Stimulated activated CD4-positive, alpha-beta T cell treated with anti-CD3 and anti-CD28 coated beads, Interleukin-2, amount 100 ng/mL, for 48 hours (primary cell): ENCODE results near the gene ADH5.
"Not testable (repeated sequence)": the region's sequence is repeated elsewhere in the genome, so short reads cannot be mapped to it uniquely, and the experiment has no call there.

ENCODE experiments used
- DNase-seq, 2 donors: peaks; one replicate each; pipeline ENCODE4 v3.0.0-alpha.2; 2020

ADH5 gene

DNA sequence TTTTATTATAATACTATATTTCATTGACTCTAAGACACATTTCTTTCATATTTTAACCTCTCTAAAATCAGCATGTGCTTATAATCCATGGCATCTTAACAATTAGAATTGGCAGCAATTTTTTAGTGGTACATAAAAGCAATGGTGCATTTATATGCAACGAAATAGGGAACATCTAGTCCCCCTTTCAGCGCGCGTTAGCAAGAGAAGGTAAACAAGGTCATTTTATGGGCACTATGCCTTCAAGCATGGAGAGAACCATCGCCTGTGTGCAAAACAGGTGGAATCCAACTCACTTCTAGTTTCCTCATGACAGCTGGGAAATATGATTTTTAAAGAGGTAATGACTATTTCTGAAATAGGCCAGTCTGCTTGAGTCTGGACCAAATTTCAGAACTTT is 6.4 kb downstream of the ADH5 start:
- no peak for DNase-seq

DNA sequence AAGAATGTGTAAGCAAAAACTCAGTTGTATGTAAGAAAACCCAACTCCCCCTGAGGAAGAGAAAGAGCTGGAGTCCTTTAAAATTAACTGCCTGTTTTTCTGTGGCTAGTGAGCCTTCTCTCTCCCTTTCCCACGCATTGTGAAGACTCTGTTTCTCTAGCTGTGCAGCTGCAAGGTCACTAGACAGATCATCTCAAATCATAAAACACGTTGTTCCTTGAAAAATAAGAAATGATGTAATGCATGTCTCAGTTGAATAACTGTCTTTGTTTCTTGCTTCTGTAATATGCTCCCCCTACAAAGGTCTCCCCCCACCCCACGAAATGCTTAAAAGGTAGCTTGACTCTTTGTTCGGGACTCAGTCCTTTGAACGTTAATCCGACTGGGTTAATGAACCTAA is 7.7 kb downstream of the ADH5 start:
- not testable (repeated sequence) for DNase-seq

DNA sequence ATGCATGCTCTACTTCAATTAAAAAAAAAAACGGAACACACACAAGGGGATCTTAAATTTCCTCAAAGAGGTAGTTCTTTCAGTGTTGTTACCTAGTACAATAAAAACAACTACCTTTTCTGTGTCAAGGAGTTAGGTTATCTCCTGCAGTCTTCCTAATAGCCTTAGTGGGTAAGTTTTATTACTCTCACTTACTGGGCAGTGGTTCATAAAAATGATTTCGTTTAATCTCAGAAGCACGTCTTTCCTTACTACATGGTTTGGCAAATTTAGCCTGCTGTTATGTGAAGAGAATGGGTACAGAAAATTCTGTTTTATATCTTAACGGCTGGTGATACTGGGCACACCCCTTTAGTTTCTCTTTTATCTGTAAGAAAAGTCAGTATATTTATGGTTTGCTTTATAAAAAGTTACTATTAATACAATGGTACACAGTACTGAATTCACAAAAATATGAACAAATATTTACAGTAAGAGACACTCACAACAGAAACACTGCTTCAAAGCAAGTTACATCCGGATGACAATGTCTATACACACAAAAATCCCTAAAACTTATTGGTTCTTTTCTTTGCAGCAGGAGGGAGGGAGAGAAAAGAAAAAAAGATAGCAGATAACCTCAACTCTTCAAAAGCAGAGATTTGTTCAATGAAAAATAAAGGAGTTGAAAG is 8.8 kb downstream of the ADH5 start:
- DNase-seq, result no peak

DNA sequence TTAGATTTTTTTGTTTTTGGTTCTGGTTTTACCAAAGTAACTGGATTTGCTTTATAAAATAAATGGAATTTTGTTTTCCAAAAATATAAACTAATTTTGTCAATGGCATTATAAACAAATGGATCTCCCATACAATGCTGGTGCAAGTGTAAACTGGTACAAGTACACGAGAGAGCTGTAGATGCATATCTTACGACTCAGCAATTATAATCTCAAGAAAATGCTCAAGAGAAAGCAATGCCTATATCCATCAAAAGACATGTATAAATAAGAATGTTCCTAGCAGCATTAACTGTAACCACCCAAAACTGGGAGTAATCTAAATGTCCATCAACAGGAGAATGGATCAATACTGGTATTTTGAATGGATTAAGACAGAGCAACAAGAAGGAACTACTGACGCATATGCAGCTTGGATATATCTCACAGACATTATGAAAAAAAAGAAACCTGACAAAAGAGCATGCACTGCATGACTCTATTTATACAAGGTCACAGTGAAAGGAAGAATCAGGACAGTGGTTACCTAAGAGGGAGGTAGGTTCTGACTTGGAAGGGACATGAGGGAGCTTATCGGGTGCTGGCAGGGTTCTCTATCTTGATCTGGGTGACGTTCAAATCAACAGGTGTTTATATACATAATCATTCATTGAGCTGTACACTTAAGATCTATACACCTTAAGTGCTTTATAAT is 9.5 kb downstream of the ADH5 start:
- no peak for DNase-seq

DNA sequence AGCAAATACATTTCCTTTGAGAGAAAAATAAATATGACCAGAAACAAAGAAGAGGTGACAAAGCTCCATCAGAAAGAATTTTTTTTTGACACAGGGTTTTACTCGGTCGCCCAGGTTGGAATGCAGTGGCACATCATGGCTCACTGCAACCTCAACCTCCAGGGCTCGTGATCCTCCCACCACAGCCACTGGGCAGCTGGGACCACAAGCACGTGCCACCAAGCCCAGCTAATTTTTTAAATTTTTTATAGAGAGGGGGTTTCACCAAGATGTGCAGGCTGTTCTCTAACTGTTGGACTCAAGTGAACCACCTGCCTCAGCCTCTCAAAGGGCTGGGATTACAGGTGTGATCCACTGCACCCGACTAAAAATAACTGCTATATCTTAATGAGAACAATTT is 10.3 kb downstream of the ADH5 start:
- no peak for DNase-seq

DNA sequence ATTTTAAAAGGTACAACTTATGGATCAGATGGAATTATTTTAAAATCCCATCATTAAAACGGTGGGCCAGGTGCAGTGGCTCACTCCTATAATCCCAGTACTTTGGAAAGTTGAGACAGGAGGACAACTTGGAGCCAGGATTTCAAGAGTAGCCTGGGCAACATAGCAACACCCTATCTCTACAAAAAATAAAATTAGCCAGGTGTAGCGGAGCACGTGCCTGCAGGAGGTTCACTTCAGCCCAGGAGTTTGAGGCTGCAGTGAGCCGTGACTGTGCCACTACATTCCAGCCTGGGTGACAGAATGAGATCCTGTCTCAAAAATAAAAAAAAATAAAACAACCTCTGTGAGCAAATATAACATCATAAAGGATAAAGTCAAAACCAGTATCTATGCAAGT is 11.4 kb downstream of the ADH5 start:
- DNase-seq, result no peak

DNA sequence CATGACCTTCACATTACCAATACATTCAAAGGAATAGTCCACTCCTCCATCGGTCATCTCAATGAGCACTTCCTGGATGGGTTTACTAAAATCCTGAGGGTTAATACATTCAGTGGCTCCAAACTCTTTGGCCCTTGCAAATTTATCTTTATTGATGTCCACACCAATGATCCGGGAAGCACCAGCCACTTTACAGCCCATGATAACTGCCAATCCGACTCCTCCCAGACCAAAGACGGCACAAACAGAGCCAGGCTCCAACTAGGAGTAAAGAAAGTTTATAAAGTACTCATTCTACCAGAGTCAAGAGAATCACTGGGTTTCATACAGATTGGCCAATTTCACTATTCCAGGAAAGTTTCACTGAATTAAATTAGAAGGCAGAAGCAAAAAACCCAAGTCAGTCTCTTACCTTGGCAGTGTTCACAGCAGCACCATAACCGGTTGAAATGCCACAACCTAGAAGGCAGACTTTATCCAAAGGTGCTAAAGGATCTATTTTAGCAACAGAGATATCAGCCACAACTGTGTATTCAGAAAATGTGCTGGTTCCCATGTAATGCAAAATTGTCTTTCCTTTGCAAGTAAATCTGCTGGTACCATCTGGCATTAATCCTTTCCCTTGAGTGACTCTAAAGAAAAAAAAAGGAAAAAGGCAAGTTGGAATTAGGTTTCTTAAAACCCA is 12.2 kb downstream of the ADH5 start:
- no peak for DNase-seq

DNA sequence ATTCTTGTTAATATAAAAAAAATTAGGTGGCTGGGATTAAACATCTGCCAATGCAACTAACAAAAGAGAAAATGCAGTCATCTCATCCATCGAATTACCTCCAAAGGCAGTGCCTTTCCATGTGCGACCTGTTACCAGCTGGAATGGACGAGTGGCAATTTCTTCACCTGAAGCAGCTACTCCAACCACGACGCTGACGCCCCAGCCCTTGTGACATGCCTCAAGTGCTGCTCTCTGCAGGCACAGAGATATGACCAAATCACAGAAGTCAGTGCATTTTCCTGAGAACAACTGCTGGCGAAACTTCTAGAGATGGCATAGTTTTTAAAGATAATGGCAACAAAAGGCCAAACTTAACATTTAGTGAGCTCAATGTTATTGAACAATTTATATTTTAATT is 13.8 kb downstream of the ADH5 start:
- no peak for DNase-seq

DNA sequence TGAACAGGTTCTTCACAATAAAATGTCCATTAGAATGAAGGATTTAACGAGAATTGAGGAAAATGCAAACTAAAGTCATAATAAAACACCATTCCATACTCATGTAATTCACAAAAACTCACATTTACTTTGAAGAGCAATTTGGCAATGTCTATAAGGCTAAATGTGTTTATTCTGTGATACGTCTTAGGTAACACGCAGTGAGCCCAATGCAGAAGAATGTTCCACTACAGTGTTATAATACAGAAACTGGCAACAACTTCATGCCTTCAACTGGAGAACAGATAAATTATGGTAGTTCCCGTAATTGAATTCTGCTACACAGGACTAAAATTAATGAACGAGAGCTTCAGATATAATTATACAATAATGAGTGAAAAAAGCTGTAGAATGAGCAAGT is 17.4 kb downstream of the ADH5 start:
- DNase-seq, result no peak

DNA sequence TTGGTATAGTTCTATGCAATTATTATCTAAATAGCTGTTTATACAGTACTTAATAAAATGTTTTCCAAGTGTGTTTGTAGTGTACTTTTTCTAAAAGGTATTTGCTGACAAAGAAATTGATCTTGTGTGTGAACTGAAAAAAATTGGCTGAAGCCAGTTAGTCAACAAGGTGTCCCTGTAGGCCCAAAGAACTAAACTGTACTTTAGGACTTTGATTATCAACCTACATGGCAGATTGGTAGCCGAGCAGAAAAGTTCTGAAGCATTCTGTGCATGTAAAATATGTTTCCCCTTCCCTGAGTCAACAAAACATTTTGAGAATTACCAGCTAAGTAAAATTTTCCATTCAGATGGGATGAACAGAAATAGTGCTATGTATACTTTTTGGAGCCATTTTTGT is 21.0 kb downstream of the ADH5 start:
- no peak for DNase-seq

DNA sequence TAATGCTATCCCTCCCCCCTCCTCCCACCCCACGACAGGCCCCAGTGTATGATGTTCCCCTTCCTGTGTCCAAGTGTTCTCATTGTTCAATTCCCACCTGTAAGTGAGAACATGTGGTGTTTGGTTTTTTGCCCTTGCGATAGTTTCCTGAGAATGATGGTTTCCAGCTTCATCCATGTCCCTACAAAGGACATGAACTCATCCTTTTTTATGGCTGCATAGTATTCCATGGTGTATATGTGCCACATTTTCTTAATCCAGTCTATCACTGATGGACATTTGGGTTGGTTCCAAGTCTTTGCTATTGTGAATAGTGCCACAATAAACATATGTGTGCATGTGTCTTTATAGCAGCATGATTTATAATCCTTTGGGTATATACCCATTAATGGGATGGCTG is 23.1 kb downstream of the ADH5 start:
- DNase-seq, result not testable (repeated sequence)

DNA sequence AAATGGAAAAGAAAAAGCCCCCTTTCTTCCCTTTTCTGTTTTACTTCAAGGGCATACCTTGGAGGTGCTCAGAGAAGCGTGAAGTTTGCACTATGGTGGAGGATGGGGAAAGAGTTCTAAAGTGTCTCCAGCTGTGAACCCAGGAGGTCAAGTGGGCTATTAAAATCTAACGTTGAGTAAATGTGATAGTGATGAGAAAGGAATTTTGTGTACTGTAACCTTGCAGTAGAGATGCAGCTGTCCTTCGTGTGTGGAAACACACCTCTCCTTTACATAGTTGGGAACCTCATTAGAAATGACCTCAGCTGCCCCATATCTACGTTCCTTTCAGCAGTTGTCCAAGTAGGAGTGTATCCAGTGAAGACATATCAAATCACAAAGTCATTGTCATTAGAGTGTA is 26.5 kb downstream of the ADH5 start:
- DNase-seq, result no peak

DNA sequence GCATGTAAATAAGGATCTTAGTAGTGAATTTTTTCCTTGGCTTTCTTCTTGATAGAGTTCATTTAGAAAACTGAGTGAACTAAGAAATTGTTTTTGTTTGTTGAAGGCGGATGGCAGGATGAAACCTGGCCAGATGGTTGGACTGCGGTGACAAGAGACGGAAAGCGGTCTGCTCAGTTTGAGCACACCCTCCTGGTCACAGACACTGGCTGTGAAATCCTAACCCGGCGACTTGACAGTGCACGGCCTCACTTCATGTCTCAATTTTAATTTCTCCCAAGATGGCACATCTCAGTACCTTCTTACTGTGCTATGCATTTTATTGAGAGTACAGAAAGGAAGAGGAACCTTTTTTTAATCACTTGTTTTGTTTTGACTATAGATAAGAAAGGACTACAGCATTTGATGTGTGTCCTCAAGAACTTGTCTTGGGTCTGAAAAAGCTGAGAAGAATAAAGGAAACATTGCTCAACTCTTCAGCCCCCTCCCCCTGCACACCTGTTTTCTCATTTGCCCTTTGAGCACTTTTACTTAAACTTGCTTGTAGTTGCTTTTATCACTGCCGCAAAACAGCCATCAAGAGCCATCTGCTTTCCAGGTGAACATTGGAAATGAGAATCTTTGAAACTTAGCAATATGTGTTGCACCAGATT is 27.4 kb downstream of the ADH5 start:
- DNase-seq, result no peak

DNA sequence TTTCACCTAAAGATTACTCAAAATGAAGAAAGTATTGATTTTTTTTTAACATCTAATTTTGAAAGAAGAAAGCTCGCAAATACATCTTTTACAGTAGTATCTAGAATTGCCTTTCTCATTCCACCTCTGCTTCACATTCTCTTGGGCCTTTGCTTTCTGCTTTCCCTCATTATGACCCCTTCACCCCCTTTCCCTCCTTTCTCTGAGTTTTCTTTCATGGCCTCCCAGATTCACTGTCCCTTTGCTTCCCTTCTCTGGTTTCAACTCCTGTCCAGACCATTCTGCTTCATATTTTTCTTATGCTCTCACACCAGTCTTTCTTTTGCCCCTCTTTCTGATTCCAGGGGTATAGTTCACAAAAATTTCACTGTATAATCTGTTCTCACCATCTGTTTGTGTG is 29.0 kb downstream of the ADH5 start:
- no peak for DNase-seq

DNA sequence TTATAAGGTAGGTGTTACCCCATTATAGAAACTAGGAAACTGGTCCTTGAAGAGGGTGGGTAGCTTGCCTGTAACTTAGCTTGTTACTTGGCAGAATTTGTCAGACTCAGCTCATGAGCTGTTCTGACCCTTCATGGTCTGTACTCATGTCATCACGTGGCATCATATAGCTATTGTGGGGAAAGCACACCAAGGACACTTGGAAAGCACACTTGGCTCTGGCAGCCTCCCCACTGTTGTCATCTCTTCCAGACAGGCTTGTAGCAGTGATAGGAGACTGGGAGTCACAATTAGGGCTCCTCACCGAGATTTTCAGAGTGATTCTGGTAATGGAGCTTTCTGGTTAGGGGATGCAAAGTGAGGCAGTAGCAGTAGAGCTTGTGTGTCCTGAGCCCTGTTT is 30.4 kb downstream of the ADH5 start:
- DNase-seq, result no peak

DNA sequence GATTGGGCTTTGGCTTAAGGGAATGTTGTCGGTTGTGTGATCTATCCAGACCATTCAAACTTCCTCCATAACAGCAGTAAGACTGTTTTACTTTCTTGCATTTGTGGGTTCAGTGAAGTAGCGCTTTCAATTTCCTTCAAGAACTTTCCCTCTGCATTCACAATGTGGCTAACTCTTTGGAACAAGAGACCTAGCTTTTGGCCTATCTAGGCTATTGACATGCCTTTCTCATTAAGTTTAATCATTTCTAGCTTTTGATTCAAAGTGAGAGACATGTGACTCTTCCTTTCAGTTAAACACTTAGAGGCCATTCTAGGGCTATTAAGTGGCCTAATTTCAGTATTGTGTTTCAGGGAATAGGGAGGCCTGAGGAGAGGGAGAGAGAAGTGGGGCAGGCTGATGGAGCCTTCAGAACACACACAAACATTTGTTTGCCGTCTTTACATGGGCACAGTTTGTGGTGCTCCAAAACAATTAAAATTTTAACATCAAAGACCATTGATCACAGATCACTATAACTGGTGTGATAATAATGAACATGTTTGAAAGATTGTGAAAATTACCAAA is 34.1 kb downstream of the ADH5 start:
- DNase-seq, result no peak

DNA sequence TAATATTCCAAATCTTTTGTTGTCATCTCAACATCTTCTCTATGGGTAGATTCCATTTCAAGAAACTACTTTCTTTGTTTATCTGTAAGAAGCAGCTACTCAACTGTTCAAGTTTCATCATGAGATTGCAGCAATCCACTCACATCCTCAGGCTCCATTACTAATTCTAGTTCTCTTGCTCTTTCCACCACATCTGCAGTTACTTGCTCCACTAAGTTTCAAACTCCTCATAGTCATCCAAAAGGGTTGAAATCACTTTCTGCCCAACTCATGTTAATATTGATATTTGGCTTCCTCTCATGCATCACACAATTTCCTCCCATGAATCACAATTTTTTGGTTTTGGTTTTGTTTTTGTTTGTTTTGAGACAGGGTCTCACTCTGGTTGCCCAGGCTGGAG is 35.7 kb downstream of the ADH5 start:
- DNase-seq, result no peak

DNA sequence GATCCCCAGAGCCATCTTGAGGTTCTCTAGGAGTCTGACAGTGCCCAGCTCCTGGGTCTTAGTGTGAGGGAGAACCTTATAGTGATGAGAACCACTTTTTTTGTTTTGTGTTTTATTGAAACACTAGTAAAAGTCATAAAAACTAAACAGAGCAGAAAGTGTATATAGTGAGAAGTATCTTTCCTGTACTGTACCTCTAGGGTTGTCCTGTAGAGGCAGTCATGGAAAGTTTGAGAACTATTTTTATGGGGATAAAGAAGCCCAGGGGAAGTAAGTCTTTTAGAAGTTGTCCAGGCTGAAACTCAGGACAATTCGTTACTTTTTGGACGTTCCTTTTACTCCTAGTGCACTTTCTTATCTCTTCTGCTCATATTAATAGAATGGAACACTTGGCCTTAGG is 40.9 kb downstream of the ADH5 start:
- no peak for DNase-seq

DNA sequence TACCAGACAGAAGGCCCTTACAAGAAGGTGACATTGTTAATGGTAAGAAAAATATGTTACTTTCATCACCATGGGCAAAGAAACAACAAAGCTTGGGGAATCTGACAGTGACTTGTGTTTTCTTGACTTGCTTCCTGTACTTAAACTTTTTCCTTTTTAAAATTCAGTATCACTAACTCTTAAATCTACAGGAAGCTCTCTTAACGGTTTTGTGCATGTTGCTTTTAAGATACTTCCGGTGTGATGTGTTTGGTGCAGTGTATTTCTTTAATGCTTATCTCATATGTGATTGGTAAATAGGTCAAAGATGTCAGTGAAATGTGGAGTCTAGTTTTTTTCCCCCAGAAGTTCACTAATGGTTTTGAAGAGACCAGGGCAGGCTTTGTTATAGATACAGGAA is 45.2 kb downstream of the ADH5 start:
- DNase-seq, result no peak

DNA sequence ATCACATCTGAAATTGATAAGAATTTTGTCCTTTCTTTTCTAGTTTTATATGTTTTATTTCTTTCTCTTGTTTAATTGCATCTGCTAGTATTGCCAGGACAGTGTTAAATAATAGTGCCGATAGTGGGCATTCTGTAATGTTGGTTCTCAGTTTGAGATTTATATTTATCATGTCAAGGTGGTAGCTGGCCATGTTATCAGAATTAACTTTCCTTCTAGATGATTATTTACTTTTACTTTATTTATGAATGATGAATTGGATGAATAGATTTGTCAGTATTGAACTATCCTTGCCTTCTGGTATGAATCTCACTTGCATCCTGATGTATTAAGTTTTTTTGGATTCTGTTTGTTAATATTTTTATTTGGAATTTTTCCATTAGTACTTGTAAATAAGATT is 50.4 kb downstream of the ADH5 start:
- no peak for DNase-seq

DNA sequence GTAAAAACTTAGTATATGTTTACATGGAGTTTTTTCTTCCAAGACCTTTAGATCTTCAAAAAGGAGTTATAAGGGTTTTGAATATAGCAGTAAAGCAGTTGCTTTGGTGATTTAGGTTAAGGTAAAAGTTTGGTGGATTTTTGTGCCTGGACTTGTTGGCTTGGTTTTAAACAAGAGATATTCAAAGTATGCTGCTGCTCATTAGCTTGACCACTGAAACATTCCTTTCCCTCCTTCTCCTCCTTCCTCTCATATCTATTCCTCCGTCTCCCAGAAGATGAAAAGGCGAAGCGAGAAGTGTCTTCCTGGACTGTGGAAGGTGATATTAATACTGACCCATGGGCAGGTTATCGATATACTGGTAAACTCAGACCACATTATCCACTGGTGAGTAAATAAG is 54.6 kb downstream of the ADH5 start:
- DNase-seq, result no peak

DNA sequence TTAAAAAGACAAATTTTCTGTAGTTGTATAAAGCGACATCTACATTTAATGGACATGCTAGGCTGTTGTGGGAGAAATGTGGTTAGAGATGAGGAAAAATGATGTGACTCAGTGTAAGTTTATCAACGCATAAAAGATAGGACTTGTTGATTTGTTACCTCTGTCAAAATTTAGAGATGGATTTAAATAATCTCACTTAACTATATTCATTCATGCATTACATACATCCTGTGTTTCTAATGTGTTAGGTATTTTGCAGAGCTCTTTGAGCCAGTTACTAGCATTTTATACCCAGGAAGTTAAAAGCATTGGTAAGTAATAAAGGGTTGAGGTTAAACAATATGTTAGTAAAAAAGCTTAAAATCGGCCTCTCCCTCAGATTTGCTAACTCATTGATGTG is 58.7 kb downstream of the ADH5 start:
- no peak for DNase-seq

DNA sequence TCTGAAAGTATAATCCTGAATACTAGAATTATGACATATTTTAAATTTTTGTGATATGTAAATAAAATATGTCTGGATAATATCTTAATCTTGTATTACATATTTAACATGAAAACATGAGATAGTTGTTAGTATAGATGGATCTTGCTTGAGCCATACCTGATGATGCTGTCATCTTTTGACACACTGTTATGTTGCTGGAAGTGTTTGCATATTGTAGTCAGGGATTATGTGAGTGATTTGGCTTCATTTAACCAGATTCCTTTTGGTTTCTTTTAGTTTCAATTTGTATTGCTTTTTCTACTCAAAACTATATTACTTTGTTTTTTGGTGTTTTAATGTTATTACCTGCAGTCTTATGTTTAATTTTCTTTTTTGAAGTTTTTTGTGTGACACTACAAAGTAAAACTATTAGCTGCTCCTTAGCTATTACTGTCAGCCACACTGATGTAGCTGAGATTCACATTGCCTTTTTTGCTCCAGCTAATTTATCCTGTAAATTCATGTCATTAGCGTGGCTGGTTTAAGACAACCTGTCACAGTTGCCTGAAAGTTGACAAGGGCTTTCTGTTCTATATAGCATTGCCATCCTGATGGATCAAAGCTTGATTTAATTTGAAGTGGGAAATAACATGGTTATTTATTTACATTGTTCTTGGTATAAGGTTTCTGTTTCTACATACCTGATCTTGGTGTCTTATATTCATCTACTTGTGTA is 59.4 kb downstream of the ADH5 start:
- DNase-seq, result no peak
